AG10803 (cell line): Measurements from ENCODE around the gene DLX3.

Experiments
- DNase-seq: peaks from one replicate; pipeline ENCODE4 v3.0.0; 2010; ENCODE audit warnings: low read depth
- H3K4me3 ChIP-seq: 2 replicates; pipeline ENCODE4 v1.5.1; 2011; ENCODE audit warnings: mild to moderate bottlenecking, low read length, control low read depth
- CTCF ChIP-seq: conservative IDR thresholded peaks from 2 replicates; pipeline ENCODE4 v1.5.1; 2011; ENCODE audit warnings: mild to moderate bottlenecking, low read length, control low read depth, inconsistent platforms

Gene DLX3

GRCh38 chr17:50013079-50013478 lies 18.1 kb upstream of the DLX3 start:
- no peak overlapping the region for H3K4me3 ChIP-seq
- DNase-seq = no peak
- no peak for TF ChIP-seq CTCF

GRCh38 chr17:50009282-50009681 lies 14.3 kb upstream of the DLX3 start:
- H3K4me3 ChIP-seq = no peak overlapping the region
- no peak for TF ChIP-seq CTCF
- no peak for DNase-seq

GRCh38 chr17:50003911-50004310 lies 8.9 kb upstream of the DLX3 start:
- DNase-seq = no peak
- no peak overlapping the region for H3K4me3 ChIP-seq
- no peak for TF ChIP-seq CTCF

GRCh38 chr17:49998836-49999511 lies 4.0 kb upstream of the DLX3 start:
- no peak overlapping the region for H3K4me3 ChIP-seq
- no peak for DNase-seq
- no peak for TF ChIP-seq CTCF

- peak; percentile 75 for DNase-seq
- peak; percentile 93 for TF ChIP-seq CTCF
- H3K4me3 ChIP-seq = no peak overlapping the region
Measured at GRCh38 chr17:49997773-49998703, 3.0 kb upstream of the DLX3 start.

- no peak for DNase-seq
- H3K4me3 ChIP-seq = no peak overlapping the region
- TF ChIP-seq CTCF = no peak
Measured at GRCh38 chr17:49997301-49997650, 2.3 kb upstream of the DLX3 start.
